NCI-H1694 (cell line): Measurements from ENCODE around the gene CTNNA3.
A peak's percentile ranks its signal among the peaks of the same experiment; 100 is the strongest.

ENCODE experiments used
- DNase-seq: peaks from one replicate; lab custom pipeline; 2025; lab: John Stamatoyannopoulos, UW

Gene CTNNA3

DNA sequence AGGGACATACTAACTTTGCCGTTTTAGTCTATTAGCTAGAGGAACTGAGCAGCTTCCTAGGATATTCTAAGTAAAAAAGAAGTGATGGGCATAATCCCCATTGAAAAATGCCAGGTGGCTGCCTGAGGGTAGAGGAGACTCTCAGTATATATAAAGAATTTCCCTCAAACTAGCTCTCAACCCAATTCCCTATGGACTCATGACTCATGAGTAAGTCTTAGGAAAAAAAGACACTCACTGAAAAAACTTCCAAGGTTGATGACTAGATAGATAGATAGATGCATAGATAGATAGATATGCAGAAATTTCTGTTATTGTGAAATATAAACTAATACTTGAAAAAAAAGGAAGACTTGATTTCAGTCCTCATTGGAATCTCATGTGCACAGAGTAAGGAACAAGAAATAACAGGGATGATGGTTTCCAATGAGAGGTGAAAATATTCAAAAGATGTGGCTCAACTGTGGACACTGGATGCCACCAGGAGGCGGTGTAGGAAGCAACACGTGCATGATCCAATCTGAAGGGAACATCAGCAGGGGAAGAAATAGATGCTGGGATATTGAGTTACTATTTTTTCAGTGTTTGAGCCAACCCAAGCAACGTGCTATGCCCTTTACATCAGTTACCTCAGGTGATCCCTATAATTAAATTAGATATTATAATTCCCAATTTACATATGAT is 1481.1 kb downstream of the CTNNA3 start:
- no peak for DNase-seq

GRCh38 chr10:66209025-66209424 is 1487.0 kb downstream of the CTNNA3 start:
- no peak for DNase-seq

GRCh38 chr10:66204838-66205237 is 1491.2 kb downstream of the CTNNA3 start:
- no peak for DNase-seq

- no peak for DNase-seq
These were observed 1493.9 kb downstream of the CTNNA3 start for GRCh38 chr10:66202101-66202500.

GRCh38 chr10:66192162-66192831 is 1503.7 kb downstream of the CTNNA3 start:
- no peak for DNase-seq

- DNase-seq: no peak
These were observed 1505.6 kb downstream of the CTNNA3 start for GRCh38 chr10:66190413-66190812.

DNA sequence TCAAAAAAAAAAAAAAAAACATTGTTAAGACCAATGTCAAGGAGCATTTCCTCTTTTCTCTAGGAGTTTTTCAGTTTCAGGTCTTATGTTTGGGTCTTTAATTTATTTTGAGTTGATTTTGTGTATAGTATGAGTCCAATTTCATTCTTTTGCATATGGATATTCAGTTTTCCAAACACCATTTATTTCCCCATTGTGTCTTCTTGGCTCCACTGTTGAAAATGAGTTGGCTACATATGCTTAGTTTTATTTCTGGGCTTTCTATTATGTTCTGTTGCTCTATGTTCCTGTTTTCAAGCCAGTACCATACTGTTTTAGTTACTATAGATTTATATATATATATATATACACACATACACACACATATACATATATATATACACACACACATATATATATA is 1506.7 kb downstream of the CTNNA3 start:
- DNase-seq: no peak

DNA sequence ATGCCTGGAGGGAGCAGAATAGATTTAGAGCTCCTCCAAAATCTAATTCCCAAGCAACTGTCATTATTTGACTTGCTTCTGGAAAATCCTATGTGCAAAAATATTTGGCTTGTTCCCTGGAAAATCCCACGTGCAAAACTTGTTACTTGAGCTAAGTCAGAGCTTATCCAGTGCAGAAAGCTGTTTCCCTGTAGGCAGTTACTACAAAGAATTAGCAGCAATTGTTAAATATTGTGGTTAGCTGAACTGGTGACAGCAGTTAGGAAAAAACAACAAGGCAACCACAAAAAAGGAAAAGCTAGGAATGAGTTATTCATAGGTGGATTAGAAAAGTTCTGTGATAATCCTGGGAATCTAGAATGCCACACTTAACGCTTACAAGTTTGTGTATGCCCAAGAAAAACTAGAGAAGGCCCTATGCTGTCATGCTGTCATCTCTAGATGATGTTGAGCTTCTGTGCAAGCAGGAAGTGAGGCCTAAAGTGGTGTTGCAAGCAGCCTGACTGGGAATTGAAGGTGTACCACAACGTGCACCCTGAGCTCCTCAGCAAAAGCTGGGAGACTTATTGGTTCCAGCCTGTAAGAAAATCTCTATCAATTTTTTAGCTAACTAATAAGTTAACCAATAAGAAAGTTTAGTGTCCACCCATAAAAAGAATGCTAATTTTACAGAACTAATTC is 1508.8 kb downstream of the CTNNA3 start:
- no peak for DNase-seq

GRCh38 chr10:66183028-66183427 is 1513.0 kb downstream of the CTNNA3 start:
- DNase-seq: no peak

DNA sequence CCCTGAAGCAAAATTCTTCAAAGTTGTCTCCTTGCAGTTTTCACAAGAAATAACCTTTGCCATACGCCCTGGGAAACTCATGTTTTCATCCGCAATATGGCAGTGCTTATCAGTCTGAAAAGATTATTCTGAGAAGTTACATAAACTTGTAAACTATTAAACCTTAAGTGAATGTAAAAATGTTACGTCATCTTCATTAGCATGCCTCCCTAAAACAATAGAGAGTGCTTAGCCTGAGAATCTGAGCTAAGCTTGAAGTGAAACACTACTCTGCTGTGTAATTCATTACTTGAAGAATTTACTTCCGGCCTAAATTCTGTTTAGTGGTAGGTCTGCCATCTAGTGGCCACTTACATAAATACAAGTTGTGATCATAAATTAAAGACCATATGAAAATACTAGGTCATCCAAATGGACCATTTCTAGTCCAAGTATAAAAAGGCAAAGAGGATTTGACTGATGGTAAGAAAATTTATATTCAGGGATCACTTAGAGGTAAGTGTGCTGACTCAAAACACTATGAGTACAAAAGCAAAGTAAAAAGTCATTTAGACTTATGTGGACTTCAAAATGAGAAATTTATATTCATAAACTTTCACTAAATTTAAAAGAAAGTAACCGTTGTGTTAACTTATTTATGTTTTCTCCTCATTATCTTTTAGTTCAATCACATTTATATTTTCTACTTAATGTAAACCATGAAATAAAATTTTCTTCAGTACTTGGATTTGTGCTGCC is 1515.2 kb downstream of the CTNNA3 start:
- DNase-seq: peak; percentile 6

- no peak for DNase-seq
These were observed 1516.0 kb downstream of the CTNNA3 start for GRCh38 chr10:66180021-66180420.

DNA sequence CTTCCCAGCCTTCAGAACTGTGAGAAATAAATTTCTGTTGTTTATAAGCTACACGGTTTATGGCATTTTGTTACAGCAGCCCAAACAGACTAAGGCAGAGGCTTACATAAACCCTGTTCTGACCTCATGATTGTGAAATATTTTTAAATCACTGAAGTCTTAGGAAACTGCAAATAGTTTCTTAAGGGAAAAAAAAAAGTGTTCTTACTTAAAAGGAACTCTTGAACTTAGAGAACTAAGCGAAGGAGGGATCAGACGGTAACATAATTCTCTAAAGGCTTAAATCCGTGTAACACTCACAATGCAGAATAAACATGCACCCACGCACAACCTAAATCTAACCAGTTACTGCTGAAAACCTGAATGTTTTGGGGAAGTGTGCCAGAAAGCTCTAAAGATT is 1519.2 kb downstream of the CTNNA3 start:
- DNase-seq: no peak

DNA sequence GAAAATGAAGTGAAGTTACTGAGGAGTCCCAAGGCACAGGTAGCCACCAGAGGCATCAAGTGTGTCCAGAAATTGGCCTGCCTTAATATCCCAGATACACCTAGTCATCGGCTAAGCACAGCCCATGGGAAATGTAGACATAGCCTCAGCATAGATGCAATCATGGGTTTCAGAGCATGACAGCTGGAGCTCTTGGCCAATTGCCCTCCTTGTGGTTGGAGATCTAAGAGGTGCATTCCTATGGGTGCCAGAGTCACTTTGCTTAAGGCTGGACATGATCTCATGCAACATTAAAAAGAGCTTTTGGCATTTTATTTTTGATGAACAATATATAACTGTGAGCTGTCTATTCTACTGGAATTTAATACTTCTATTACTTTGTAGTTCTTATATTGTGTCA is 1528.2 kb downstream of the CTNNA3 start:
- no peak for DNase-seq

DNA sequence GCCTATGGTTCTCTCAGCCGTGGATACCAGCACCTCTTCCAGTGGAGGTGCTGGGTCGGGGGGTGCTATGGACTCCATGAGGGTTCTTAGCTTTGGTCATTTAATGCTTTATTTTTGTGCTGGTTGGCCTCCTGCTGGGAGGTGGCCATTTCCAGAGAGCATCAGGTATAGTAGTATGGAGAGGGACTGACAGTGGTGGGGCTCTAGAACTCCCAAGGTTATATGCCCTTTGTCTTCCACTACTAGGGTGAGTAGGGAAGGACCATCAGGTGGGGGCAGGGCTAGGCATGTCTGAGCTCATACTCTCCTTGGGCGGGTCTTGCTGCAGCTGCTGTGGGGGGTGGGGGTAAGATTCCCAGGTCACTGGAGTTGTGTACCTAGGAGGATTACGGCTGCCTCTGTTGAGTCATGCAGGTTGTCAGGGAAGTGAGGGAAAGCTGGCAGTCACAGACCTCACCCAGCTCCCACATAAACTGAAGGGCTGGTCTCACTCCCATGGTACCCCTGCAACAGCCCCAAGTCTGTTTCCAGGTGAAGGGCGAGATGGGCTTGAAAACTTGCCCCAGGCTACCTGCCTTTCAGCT is 1533.3 kb downstream of the CTNNA3 start:
- no peak for DNase-seq

DNA sequence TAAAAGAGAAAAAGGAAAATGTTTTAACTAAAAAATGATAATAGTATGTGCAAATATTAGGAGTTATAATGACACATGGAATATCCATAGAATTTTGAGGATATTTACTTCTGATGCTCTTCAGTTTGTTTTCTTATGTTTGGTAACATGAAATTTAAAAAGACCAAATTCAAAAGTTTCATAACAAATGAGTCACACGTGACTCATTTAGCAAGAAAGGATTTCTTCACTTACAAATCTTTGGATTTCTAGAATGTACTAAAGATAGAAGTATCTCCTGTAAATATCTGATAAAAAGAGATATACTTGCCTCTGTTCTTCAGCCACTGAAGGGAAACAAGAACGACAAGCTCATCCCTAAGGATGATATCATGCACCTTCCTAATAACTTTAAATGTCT is 1544.6 kb downstream of the CTNNA3 start:
- DNase-seq: no peak

DNA sequence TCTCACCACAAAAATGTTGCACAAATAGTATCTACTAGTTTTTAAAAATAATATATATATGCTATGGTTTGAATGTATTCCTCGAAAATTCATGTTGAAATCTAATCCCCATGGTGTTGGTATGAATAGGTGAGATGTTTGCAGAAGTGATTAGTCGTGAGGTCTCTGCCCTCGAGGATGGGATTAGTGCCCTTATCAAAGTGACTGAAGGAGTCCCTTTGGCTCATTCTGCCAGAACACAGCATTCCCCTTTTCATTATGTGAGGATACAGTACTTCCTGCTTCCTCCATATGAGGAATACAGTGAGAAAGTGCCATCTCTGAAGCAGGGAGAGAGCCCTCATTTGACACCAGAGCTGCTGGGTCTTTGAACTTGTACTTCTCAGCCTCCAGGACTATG is 1547.7 kb downstream of the CTNNA3 start:
- DNase-seq: no peak

DNA sequence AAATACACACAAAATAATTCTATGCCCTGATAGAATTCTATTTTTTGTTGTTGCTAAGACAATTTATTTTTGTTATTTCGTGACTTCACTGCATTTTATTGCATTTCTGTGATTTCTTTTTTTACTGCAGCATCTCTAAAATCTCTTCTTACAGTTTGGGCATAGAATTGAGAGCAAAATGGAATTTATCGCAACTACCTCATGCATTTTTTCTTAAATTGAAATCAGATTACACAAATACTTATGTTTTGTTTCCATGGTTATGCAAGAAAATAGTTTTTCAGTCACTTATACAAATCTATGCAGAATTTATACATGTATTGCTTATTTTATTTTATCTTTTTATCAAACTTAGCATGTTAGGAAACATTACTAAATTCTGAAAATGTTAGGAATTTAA is 1552.0 kb downstream of the CTNNA3 start:
- DNase-seq: no peak

- DNase-seq: no peak
These were observed 1593.2 kb downstream of the CTNNA3 start for GRCh38 chr10:66102756-66103155.

GRCh38 chr10:66098595-66099480 is 1597.2 kb downstream of the CTNNA3 start:
- no peak for DNase-seq

DNA sequence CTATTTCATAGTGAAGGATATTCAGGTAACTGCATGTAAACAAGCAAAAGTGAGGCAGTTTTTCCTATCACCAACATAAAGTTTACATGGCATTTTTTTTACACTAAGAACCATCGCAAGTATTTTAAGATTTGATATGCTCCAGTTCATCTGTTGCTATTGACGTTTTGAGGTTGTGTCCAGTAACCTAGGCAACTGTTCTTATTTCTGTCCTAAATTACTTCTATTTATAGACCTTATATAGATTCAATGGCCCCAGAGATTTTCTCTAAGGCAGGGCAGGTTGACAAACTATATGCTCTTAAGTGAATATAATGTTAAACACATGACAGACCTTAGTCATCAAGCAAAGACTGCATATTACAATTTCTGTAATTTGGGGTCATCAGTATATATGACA is 1600.4 kb downstream of the CTNNA3 start:
- no peak for DNase-seq

GRCh38 chr10:66085906-66086305 is 1610.1 kb downstream of the CTNNA3 start:
- DNase-seq: no peak
